OCI-LY7 (cell line): ENCODE data around the gene GLRB.

Experiments used
- CTCF ChIP-seq: fragments of 200-600 bp; sonication (generic); conservative IDR thresholded peaks from 2 replicates; pipeline ENCODE4 v1.5.1; 2014; ENCODE audit warnings: mild to moderate bottlenecking, antibody characterized with exemption, low read length, moderate library complexity, mixed read lengths
- EZH2phosphoT487 ChIP-seq: fragments of 200-600 bp; sonication (generic); IDR thresholded peaks from 2 replicates; pipeline ENCODE4 v1.6.1; 2018; ENCODE audit warnings: low read depth, borderline replicate concordance, mild to moderate bottlenecking, mixed run types, antibody characterized with exemption, low read length, moderate library complexity, mixed read lengths

DNA sequence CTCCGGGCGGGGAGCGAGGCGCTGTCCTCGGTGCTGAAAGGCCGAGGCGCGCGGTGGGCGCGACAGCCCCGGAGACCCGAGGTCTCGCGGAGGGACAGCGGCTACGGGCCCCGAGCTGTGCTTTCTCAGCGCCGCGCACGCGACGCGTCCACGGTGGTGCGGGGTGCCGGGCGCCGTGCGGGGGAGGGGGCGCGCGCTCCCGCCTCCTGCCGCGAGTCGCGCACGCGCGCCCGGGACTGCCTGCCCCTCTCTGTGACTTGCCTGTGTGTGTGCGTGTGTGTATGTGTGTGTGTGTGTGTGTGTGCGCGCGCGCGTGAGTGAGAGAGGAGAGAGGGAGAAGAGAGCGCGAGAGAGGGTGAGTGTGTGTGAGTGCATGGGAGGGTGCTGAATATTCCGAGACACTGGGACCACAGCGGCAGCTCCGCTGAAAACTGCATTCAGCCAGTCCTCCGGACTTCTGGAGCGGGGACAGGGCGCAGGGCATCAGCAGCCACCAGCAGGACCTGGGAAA is 144.5 kb downstream of the GLRB start, which contains the start of gene GRIA2:
- no peak for TF ChIP-seq CTCF
- TF ChIP-seq EZH2phosphoT487: no peak
